WTC11 (cell line): ENCODE data around the gene KIN.

Experiments used
- CBFB ChIP-seq: sonication (generic); formaldehyde crosslinking; IDR thresholded peaks from 2 replicates; pipeline ENCODE4 v1.8.1; 2022; ENCODE audit warnings: mild to moderate bottlenecking, low read depth, missing genetic modification reagents
- GABPB1 ChIP-seq: sonication (generic); formaldehyde crosslinking; IDR thresholded peaks from 2 replicates; pipeline ENCODE4 v1.8.1; 2023; ENCODE audit warnings: mild to moderate bottlenecking, missing genetic modification reagents
- TF ChIP-seq, protein P1 (sequence below): fragments of 200-600 bp; IDR thresholded peaks from 2 replicates; pipeline ENCODE4 v1.8.0; 2022; ENCODE audit warnings: antibody characterized with exemption
- TF ChIP-seq, protein P2 (sequence below): sonication (generic); formaldehyde crosslinking; IDR thresholded peaks from 2 replicates; pipeline ENCODE4 v1.8.1; 2023; ENCODE audit warnings: mild to moderate bottlenecking, missing genetic modification reagents, moderate library complexity
- TF ChIP-seq, protein P3 (sequence below): fragments of 250-450 bp; sonication (Bioruptor Pico); IDR thresholded peaks from 2 replicates; pipeline ENCODE4 v1.8.0; 2021; ENCODE audit warnings: mild to moderate bottlenecking
- TF ChIP-seq, protein P4 (sequence below): sonication (generic); formaldehyde crosslinking; IDR thresholded peaks from 2 replicates; pipeline ENCODE4 v1.8.0; 2022; ENCODE audit warnings: mild to moderate bottlenecking, missing genetic modification reagents

DNA sequence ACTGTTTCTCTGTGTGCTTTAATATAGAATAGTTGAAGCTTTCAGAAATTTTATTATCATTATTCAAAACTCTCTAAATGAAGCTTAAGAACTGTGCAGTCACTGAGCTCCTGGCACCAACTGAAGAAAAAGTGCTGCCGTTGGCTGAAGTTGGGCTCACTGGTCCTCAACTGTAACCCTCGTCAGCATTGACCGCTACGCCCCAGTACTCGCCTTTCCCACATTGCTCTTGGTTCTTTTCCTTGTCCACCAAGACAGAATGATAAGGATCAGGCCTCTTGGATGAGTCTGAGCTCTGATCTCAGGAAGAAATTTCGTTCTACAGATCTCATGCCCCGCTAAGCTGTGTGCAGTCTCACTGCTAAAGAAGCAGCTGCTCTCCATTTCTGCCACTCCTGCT, 22.6 kb upstream of the KIN start:
- TF ChIP-seq, protein P1, sequence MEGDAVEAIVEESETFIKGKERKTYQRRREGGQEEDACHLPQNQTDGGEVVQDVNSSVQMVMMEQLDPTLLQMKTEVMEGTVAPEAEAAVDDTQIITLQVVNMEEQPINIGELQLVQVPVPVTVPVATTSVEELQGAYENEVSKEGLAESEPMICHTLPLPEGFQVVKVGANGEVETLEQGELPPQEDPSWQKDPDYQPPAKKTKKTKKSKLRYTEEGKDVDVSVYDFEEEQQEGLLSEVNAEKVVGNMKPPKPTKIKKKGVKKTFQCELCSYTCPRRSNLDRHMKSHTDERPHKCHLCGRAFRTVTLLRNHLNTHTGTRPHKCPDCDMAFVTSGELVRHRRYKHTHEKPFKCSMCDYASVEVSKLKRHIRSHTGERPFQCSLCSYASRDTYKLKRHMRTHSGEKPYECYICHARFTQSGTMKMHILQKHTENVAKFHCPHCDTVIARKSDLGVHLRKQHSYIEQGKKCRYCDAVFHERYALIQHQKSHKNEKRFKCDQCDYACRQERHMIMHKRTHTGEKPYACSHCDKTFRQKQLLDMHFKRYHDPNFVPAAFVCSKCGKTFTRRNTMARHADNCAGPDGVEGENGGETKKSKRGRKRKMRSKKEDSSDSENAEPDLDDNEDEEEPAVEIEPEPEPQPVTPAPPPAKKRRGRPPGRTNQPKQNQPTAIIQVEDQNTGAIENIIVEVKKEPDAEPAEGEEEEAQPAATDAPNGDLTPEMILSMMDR, result no peak
- TF ChIP-seq CBFB (CRISPR knock-in tag) (no peak), GABPB1 (CRISPR knock-in tag) (no peak)
- TF ChIP-seq, protein P2, sequence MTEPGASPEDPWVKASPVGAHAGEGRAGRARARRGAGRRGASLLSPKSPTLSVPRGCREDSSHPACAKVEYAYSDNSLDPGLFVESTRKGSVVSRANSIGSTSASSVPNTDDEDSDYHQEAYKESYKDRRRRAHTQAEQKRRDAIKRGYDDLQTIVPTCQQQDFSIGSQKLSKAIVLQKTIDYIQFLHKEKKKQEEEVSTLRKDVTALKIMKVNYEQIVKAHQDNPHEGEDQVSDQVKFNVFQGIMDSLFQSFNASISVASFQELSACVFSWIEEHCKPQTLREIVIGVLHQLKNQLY (CRISPR knock-in tag), result no peak
- TF ChIP-seq, protein P3, sequence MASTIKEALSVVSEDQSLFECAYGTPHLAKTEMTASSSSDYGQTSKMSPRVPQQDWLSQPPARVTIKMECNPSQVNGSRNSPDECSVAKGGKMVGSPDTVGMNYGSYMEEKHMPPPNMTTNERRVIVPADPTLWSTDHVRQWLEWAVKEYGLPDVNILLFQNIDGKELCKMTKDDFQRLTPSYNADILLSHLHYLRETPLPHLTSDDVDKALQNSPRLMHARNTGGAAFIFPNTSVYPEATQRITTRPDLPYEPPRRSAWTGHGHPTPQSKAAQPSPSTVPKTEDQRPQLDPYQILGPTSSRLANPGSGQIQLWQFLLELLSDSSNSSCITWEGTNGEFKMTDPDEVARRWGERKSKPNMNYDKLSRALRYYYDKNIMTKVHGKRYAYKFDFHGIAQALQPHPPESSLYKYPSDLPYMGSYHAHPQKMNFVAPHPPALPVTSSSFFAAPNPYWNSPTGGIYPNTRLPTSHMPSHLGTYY, result no peak
- TF ChIP-seq, protein P4, sequence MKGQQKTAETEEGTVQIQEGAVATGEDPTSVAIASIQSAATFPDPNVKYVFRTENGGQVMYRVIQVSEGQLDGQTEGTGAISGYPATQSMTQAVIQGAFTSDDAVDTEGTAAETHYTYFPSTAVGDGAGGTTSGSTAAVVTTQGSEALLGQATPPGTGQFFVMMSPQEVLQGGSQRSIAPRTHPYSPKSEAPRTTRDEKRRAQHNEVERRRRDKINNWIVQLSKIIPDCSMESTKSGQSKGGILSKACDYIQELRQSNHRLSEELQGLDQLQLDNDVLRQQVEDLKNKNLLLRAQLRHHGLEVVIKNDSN (CRISPR knock-in tag), result no peak
